Measurements from ENCODE around the gene RAB5B.
A peak's percentile ranks its signal among the peaks of the same experiment; 100 is the strongest.
"Not testable (repeated sequence)": the region's sequence is repeated elsewhere in the genome, so short reads cannot be mapped to it uniquely, and the experiment has no call there.

Gene RAB5B

DNA sequence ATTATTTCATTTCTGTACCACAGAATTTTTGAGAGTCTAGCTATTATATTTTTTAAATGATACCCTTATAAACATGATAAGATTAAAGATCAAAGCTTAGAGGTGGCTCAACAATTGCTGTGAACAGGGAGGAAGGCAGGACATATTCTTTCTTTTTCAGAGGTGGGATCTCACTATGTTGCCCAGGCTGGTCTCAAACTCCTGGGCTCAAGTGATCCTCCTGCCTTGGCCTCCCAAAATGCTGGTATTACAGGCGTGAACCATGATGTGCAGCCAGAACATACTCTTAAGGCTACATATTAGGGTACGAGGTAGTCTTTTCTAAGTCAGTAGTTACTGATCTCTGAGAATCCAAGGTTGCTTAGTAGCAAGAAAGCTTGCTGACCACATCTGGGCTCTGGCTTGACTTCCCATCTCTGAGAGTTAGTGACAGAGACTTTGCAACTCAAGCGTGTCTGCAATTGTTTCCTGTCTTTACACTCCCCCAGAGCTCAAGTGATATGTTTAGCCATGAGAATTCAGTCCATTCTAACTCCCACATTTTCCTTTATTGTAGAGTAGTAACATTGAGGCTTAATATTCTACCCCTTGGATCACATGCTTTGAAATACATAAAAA lies 8.6 kb downstream of the RAB5B start:
- no peak for DNase-seq (ENCODE audit: low spot score)

DNA sequence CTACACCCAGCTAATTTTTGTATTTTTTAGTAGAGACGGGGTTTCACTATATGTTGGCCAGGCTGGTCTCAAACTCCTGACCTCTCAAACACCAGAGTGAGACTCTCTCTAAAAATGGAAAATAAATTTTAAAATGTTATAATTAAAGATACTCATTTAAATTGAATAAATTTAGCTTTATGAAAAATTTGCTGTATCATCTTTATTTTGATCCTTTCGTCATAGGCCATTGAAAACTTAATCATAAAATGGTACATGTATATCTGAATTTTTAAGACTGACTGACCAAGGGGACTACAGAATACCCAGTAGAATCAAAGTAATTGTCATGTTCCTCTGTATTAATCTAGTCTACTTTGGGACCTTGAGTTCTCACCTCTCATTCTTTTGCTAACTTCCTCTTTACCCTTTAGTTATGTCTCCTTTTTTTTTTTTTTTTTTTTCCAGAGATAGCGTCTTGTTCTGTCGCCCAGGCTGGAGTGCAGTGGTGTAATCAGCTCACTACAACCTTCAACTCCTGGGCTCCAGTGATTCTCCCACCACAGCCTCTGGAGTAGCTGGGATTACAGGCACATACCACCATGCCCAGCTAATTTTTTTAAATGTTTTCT lies 9.5 kb downstream of the RAB5B start:
- DNase-seq (ENCODE audit: low spot score) = no peak

DNA sequence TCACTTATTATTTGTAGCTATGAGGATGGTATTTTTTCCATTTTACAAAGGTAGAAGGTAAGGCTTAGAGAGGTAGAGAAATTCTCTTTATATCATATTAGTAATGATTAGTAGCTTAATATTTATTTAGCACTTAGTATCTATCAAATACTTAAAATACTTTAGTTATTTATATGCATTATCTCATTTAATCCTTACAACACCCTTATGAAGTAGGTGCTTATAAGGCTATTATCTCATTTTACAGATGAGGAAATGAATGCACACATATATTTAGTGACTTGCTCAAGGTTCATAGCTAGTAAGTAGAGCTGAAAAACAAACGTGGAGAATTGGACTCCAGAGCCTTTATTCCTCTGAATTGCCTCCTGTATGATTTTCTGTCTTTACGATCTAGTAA lies 11.0 kb downstream of the RAB5B start:
- no peak for DNase-seq (ENCODE audit: low spot score)

DNA sequence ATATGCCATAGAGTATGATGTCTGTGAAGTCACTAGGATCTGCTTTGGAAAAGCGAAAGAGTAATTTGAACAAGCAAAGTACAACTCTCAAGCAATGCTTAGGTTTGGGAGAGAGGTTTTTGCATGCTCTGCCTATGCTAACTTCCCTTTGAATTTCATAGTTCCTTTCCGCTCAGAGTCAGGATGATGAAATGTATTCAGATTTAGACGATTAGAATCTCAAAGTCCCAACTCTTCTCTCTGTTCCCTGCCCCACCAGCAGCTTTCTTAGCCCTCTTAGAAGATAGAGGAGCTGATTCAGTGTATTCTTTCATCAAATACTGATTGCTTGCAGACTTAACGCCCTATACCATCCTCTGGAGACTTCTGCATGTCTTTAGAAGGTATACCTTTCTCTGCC lies 11.5 kb downstream of the RAB5B start:
- DNase-seq (ENCODE audit: low spot score) = no peak

DNA sequence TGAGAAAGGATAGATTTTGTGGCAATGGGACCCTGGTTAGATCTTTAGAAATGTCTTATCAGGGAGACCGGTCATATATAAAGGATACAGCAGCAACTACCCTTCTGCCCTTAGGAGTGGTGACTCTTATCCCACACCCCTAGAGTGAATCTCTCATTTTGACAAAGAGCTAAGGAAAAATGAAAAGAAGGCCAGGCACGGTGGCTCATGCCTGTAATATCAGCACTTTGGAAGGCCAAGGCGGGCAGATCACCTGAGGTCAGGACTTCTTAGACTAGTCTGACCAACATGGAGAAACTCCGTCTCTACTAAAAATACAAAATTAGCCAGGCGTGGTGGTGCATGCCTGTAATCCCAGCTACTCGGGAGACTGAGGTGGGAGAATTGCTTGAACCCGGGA lies 12.1 kb downstream of the RAB5B start:
- DNase-seq (ENCODE audit: low spot score) = not testable (repeated sequence)

DNA sequence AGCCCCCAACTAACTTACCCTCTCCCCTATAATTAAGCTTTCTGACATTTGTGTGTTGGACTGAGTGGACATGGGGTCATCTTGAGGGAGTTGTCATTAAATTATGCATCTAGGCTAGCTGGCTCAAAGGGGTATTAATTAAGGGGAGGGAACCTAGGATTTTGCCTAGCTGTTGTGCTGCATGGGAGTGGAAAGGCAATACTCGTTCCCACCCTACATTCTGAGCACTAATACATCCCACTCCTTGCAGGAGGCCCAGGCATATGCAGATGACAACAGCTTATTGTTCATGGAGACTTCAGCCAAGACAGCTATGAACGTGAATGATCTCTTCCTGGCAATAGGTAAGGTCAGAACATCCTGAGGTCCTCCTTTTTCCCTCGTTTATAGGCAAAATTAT lies 17.2 kb downstream of the RAB5B start:
- DNase-seq (ENCODE audit: low spot score) = no peak

DNA sequence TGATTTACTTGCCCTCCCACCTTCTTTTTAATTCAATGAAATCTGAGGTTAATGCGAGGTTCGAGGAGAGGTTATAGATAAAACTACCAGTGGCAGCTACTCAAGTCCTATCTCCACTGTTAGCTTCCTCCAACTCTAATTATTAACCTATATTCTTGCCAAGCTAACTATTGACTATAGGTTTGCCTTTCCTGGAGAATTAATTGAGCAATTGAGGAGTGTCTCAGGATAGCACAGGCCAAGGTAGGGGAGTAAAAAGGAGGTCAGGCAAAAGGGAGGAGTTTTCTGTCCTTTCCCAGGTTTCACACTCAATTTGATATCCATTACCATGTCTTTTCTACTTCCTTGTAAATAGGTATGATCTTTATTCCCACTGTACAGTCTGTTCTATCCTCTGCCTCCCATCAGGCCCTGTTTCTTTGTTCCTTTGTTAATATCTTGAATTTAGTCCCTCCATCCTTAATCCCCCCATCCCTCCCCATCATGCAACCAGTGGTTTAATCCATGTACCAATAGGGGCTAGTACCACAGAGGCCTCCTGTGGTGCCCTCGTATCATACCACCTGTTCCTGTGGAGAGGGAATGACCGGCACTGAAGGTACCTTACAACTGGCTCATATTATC lies 19.5 kb downstream of the RAB5B start:
- no peak for DNase-seq (ENCODE audit: low spot score)

DNA sequence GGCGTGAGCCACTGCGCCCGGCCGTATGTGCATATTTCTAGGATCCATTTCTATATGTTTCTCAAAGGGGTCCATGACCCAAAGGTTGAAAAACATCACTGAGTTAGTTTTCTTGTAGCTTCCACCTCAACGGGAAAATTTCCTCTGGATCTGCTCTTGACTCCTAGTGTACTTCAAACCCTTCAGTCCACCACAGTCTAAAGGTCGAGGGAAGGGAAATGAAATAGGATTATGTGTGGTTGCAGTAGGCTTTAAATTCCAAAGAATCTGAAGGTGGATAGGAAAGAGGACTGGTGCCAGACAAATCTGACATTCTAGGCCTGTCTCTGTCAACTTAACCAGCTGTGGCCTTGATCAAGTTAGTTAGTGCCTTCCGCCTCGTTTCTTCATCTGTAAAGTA lies 21.5 kb downstream of the RAB5B start:
- no peak for DNase-seq (ENCODE audit: low spot score)

DNA sequence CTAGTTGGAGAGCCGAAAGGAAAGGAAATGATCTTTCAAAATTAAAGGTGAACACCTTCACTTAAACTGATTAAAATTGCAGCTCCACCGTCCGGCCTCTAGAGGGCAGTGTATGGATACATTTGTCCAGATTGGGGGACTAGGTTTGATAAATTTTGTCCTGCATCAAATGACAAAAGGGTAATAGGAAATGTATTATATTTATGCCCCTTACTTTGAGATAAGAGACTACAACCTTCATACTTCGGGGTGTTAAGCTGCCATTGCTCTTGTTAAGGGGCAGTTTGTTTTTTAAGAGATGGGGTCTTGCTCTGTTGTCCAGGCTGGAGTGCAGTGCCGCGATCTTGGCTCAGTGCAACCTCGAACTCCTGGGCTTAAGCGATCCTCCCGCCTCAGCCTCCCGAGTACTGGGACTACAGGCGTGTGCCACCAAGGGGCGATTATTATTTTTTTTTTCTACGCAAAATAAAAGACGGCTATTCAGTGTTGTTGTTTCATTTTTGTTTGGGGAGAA lies 22.4 kb downstream of the RAB5B start:
- peak; percentile 73 for DNase-seq (ENCODE audit: low spot score)

DNA sequence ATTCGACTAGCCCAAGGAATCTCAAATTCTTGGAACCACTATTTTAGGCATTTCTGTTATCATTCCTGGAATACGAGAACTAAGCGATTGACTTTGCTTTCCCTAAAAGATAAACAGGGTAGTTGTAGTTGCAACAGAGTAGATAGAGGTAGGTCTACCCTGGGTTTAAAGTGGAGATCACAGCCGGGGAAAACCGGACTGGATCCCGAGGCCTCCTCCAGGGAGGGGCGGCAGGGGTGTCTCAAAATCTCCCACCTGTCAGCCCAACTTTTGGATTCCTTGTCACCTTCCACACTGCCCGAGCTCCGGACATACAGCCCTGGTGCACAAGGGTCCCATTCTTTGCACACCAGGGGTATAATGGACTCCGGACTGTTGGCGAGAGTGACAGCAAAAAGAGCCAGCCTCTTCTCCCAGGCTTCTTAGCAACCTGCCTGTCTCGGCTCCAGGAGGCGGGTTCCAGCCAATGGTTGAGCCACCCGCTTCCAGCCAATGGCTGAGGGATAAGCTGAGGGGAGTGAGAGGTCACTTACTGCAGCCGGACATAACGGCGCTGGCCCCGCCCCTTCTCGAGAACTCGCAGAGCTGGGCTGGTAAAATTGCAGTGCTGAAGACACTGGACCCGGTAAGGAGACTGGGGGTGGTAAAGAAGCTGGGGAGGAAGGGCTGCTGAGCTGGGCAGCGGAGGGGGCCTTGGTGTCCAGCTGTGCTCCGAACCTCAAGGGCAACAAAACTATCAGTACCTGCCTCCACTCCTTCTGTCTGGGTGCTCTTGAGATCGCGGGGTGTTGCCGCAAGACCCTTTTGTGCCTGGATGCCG lies 23.0 kb downstream of the RAB5B start, which contains the start of gene SUOX:
SUOX (plus strand) TSS at position 562 of the 820 bp plus-strand sequence. CDS start 4,946 bp downstream, outside the sequence.
- peak; percentile 51 for DNase-seq (ENCODE audit: low spot score)

DNA sequence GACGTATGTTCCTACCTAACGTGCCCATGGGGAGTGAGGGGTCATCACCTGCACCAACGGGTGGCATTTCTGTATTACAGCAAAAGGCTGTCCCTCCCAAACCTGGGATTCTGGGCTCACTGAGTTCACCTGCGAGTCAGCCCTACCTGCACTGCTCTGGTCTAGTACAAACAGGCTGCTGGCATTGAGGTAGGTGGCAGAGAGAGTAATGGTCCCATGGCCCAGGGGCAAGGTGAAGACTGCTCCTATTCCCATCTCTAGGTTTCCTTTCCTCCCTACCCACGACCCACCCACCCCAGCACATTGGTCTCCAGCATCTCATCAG lies 23.6 kb downstream of the RAB5B start:
- DNase-seq (ENCODE audit: low spot score) = no peak

DNA sequence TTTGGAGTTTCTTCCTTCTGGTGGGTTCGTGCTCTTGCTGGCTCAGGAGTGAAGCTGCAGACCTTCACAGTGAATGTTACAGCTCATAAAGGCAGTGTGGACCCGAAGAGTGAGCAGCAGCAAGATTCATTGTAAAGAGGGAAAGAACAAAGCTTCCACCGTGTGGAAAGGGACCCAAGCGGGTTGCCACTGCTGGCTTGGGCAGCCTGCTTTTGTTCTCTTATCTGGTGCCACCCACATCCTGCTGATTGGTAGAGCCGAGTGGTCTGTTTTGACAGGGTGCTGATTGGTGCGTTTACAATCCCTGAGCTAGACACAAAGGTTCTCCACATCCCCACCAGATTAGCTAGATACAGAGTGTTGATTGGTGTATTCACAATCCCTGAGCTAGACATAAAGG lies 25.6 kb downstream of the RAB5B start:
- not testable (repeated sequence) for DNase-seq (ENCODE audit: low spot score)

DNA sequence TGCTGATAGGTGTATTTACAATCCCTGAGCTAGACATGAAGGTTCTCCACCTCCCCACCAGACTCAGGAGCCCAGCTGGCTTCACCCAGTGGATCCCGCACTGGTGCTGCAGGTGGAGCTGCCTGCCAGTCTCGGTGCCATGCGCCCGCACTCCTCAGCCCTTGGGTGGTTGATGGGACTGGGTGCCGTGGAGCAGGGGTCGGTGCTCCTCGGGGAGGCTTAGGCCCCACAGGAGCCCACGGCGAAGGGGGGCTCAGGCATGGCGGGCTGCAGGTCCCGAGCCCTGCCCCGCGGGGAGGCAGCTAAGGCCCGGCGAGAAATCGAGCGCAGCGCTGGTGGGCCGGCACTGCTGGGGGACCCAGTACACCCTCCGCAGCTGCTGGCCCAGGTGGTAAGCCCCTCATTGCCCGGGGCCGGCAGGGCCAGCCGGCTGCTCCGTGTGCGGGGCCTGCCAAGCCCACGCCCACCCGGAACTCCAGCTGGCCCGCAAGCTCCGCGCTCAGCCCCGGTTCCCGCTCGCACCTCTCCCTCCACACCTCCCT lies 26.2 kb downstream of the RAB5B start:
- not testable (repeated sequence) for DNase-seq (ENCODE audit: low spot score)

DNA sequence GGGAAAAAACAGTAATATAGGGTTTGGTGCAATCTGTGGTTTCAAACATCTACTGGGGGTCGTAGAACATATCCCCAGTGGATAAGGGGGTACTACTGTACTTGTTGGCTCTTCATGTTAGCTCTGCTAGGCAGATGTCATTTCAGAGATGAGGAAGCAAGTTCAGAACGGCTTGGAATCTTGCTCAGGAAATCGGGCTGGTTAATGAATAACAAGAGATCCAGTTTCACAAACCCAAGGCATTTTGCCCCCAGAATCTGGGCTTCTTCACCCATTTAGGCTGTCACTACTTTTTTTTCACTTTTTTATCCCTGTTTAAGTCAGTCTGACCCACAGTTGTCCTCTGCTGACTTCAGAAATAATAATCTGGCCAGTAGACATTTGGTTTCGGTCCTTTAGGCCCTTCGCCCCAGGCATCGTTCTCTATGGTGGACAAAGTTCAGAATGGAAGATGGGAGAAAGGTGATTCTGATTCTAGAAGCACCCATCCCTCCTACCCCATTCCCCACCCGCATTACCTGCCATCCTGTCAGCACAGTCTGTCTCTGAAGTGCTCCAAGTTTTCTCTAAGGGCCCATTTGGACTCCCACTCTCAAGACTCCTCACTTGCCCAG lies 27.7 kb downstream of the RAB5B start:
- no peak for DNase-seq (ENCODE audit: low spot score)

DNA sequence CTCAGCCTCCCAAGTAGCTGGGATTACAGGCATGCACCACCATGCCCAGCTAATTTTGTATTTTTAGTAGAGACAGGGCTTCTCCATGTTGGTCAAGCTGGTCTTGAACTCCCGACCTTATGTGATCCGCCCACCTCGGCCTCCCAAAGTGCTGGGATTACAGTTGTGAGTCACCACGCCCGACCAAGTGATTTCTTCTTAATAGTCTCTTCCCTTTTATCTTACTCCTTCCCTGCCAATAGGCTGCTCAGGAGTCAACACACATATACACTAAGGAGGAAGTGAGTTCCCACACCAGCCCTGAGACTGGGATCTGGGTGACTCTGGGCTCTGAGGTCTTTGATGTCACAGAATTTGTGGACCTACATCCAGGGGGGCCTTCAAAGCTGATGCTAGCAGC lies 29.5 kb downstream of the RAB5B start:
- not testable (repeated sequence) for DNase-seq (ENCODE audit: low spot score)

DNA sequence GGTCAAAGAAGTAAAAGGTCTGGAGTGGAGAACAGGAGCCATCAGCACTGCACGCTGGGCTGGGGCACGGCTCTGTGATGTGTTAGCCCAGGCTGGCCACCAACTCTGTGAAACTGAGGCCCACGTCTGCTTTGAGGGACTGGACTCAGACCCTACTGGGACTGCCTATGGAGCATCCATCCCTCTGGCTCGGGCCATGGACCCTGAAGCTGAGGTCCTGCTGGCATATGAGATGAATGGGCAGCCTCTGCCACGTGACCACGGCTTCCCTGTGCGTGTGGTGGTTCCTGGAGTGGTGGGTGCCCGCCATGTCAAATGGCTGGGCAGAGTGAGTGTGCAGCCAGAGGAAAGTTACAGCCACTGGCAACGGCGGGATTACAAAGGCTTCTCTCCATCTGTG lies 30.3 kb downstream of the RAB5B start:
- DNase-seq (ENCODE audit: low spot score) = no peak

DNA sequence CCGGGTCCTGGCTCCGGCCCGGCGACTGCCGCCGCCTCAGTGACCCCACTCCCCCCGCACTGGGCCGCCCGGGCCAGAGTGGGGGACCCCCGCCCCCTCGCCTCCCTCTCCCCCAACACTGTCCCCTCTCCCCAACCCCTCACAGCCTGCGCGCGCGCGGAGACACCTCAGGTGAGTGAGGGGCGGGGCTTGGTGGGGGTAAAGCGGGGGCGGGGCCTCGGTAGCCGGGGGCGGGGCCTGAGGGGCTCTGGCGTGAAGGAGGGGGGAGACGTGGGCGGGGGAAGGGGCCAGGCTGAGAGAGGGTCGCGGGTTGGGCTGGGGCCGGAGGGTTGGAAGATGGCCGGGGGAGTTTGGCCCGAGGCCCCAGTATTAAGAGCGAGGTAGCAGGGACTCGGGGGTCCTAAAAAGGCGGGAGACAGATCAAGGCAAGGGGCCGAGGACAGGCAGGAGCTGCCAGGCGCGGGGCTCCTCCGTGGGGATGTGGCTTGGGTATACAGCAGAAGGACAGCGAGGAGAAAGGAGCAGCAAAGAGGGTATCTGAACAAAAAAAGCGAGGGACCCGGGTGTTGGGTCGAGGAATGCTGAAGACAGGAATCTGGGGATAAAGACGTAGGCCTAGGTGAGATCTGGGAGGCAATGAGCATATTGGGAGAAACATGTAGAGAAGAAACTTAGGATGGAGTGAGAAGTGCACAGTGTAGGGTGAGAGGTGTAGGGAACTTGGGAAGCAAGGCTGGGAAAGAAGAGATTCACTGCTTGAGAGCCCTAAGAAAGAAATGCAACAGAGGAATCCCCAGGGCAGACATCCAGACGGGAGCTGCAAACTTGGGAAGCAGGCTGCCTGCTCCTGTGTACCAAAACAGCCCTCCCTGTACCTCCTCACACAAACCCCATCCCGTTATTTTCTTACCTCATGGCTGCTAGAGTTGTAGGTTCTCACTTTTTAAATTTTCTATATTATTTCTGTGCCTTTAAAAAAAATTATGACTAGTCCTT lies 34.0 kb downstream of the RAB5B start:
- peak; percentile 91 for DNase-seq (ENCODE audit: low spot score)

DNA sequence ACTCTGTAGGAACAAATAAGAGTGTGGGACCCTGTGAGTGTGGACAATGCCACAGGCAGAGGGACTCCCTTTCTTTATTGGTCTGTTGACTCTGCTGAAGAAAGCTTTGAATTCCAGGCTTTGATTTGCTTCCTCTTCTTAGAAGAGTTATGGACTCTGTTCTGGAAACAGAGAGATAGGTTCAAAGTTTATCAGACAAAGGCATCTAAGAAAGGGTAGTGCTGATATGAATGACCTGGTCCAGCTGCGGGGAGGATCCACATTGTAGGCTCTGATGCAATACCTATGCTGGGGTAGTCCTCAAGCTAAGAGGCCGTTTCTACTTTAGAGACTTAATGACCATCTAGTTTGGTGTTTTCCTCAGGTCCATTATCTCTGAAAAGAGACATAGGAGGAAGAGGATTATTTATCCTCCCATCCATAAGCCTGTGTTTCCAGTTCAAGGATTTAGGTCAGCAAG lies 36.3 kb downstream of the RAB5B start:
- no peak for DNase-seq (ENCODE audit: low spot score)

DNA sequence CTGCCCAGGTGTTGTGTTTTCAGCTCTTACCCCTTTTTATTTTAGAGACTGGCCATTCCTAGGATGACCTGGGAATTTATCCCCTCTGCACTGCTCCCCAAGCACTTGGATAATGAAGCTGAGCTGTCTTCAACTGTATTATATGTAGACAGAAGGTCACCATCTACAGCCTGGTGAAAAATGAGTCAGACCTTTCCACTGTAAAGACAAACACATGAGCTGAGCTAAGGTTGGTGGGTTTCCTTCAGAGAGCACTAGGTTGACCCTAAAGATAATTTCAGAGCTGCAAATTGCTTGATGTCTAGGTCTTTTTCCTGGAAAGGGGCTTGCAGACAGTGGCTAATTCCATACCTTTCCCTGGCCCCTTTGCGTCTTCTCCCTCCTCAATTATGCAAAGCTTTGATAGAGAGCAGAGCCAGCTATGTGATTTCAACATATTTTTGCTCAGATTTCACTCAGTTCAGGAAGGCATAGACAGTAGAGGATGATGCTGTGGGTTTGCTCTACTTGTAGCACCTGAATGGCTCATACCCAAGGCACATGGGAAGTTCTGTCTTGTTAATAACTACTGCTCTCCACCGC lies 37.7 kb downstream of the RAB5B start:
- DNase-seq (ENCODE audit: low spot score) = no peak

DNA sequence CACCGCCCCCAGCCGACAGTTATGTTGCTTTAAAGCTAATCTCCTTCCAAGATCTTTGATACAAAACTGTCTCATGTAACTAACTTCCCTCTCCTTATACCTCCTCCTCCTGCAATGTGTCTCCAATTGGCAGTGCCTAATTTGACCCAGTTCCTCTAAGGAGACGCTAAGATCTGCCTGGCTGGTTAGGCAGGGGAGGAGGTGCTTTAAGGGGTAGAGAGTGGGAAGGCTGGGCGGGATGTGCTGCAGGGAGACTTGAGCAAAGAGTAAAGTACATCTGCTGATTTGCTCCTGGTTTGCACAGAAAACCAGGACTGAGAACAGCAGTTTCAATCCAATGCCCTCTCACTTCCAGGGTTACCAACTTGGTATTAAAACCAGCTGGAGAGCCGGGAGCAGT lies 39.6 kb downstream of the RAB5B start:
- DNase-seq (ENCODE audit: low spot score) = no peak

All from germinal center (tissue), 1 donor.